Mesothelial cell of epicardium (in vitro differentiated cells): ENCODE data around the gene CRYBG1. TPM values are rescaled to one million over a fixed set of nuclear protein-coding genes. Genes with fewer than 3 reads are reported as not detected.
A peak's percentile ranks its signal among the peaks of the same experiment; 100 is the strongest.

Source experiments
- DNase-seq, 2 experiments: peaks; one replicate each; pipeline ENCODE4 v3.0.0; 2021; ENCODE audit warnings: low spot score in 2 of 2; ENCODE audit not compliant: unreplicated experiment in 2 of 2
- H3K27ac Mint-ChIP-seq: 2 replicates; pipeline ENCODE4 v1.8.0; 2021; ENCODE audit warnings: mixed read lengths
- H3K27me3 Mint-ChIP-seq: 2 replicates; pipeline ENCODE4 v1.8.0; 2021; ENCODE audit warnings: low read depth, mixed read lengths
- H3K36me3 Mint-ChIP-seq: 2 replicates; pipeline ENCODE4 v1.8.0; 2021; ENCODE audit warnings: mixed read lengths
- H3K4me1 Mint-ChIP-seq: 2 replicates; pipeline ENCODE4 v1.8.0; 2021; ENCODE audit warnings: mixed read lengths
- H3K4me3 Mint-ChIP-seq: 2 replicates; pipeline ENCODE4 v1.8.0; 2021; ENCODE audit warnings: mild to moderate bottlenecking, moderate library complexity, mixed read lengths
- H3K9me3 Mint-ChIP-seq: 2 replicates; pipeline ENCODE4 v1.8.0; 2021; ENCODE audit warnings: mixed read lengths
- total RNA-seq: library from RNA; stranded (reverse); gene quantifications from 3 replicates; pipeline ENCODE4 v1.2.1, GENCODE V29; 2021
- TF ChIP-seq, protein P1 (sequence below): fragments of 200-600 bp; sonication (generic); IDR thresholded peaks from one replicate; pipeline ENCODE4 v1.5.0; 2021; ENCODE audit warnings: antibody characterized with exemption; ENCODE audit not compliant: unreplicated experiment

Gene CRYBG1, protein sequence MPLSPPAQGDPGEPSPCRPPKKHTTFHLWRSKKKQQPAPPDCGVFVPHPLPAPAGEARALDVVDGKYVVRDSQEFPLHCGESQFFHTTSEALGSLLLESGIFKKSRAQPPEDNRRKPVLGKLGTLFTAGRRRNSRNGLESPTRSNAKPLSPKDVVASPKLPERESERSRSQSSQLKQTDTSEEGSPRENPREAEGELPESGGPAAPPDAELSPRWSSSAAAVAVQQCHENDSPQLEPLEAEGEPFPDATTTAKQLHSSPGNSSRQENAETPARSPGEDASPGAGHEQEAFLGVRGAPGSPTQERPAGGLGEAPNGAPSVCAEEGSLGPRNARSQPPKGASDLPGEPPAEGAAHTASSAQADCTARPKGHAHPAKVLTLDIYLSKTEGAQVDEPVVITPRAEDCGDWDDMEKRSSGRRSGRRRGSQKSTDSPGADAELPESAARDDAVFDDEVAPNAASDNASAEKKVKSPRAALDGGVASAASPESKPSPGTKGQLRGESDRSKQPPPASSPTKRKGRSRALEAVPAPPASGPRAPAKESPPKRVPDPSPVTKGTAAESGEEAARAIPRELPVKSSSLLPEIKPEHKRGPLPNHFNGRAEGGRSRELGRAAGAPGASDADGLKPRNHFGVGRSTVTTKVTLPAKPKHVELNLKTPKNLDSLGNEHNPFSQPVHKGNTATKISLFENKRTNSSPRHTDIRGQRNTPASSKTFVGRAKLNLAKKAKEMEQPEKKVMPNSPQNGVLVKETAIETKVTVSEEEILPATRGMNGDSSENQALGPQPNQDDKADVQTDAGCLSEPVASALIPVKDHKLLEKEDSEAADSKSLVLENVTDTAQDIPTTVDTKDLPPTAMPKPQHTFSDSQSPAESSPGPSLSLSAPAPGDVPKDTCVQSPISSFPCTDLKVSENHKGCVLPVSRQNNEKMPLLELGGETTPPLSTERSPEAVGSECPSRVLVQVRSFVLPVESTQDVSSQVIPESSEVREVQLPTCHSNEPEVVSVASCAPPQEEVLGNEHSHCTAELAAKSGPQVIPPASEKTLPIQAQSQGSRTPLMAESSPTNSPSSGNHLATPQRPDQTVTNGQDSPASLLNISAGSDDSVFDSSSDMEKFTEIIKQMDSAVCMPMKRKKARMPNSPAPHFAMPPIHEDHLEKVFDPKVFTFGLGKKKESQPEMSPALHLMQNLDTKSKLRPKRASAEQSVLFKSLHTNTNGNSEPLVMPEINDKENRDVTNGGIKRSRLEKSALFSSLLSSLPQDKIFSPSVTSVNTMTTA (N-terminal part only)
- total RNA-seq, result 0.59 to 0.74 TPM (median 0.64 TPM) in 3 replicates

DNA sequence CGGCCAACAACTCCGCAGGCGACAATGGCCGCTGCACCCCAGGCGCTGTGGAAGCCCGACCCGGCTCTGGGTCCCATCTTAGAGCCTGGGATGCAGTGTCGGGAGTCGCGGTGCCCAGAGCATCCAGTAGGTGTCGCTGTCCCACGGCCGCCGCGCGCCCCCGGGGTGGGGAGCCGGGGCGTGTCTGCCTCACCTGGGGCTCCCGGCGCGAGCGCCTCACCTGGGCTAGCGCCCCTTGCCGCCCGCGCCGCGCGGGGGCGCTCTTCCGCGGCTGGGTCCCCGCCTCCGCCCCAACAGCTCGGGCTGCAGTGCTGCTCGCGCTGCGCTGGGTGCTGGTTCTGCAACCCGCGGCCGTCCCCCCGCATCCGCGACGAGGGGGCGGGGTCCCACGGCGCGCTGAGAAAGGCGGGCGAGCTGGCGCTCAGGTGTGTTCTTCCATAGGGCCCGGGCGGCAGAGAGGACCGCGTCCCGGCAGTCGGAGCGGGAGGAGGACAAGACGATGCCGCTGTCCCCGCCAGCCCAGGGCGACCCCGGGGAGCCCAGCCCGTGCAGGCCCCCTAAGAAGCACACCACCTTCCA lies at the start of gene CRYBG1:
TSS of gene CRYBG1 (plus strand) at position 308 of the 579 bp plus-strand sequence. CDS start at position 500, 192 bp downstream.
- Mint-ChIP-seq H3K4me3 (peak within 1 kb of the TSS; percentile 74), H3K27ac (no peak within 1 kb of the TSS), H3K9me3 (no peaks in the 10 kb centered on the region), H3K36me3 (no peaks in the 10 kb centered on the region), H3K4me1 (peaks cover 6% of the 10 kb centered on the region), H3K27me3 (peaks cover 55% of the 10 kb centered on the region)
- DNase-seq, result peak; percentile 65 to 92
- TF ChIP-seq, protein P1, sequence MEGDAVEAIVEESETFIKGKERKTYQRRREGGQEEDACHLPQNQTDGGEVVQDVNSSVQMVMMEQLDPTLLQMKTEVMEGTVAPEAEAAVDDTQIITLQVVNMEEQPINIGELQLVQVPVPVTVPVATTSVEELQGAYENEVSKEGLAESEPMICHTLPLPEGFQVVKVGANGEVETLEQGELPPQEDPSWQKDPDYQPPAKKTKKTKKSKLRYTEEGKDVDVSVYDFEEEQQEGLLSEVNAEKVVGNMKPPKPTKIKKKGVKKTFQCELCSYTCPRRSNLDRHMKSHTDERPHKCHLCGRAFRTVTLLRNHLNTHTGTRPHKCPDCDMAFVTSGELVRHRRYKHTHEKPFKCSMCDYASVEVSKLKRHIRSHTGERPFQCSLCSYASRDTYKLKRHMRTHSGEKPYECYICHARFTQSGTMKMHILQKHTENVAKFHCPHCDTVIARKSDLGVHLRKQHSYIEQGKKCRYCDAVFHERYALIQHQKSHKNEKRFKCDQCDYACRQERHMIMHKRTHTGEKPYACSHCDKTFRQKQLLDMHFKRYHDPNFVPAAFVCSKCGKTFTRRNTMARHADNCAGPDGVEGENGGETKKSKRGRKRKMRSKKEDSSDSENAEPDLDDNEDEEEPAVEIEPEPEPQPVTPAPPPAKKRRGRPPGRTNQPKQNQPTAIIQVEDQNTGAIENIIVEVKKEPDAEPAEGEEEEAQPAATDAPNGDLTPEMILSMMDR, result peak; percentile 94

GRCh38 chr6:106315765-106316374 lies 44.6 kb upstream of the CRYBG1 start:
- Mint-ChIP-seq H3K27me3 (no peaks in the 10 kb centered on the region), H3K9me3 (peaks cover 9% of the 10 kb centered on the region), H3K4me1 (peaks cover 44% of the 10 kb centered on the region), H3K4me3 (no peak overlapping the region), H3K36me3 (peaks cover 25% of the 10 kb centered on the region), H3K27ac (no peak overlapping the region)
- TF ChIP-seq, protein P1, result no peak
- no peak for DNase-seq

GRCh38 chr6:106316375-106316766 lies 44.1 kb upstream of the CRYBG1 start:
- no peak overlapping the region for H3K27ac Mint-ChIP-seq
- TF ChIP-seq, protein P1, result no peak
- H3K9me3 Mint-ChIP-seq, result peaks cover 9% of the 10 kb centered on the region
- peaks cover 23% of the 10 kb centered on the region for H3K36me3 Mint-ChIP-seq
- peaks cover 40% of the 10 kb centered on the region for H3K4me1 Mint-ChIP-seq
- no peak for DNase-seq
- H3K4me3 Mint-ChIP-seq, result no peak overlapping the region
- no peaks in the 10 kb centered on the region for H3K27me3 Mint-ChIP-seq

GRCh38 chr6:106318061-106318460 lies 42.5 kb upstream of the CRYBG1 start:
- peaks cover 19% of the 10 kb centered on the region for H3K36me3 Mint-ChIP-seq
- no peak overlapping the region for H3K4me3 Mint-ChIP-seq
- DNase-seq, result no peak
- H3K27me3 Mint-ChIP-seq, result no peaks in the 10 kb centered on the region
- no peak overlapping the region for H3K27ac Mint-ChIP-seq
- TF ChIP-seq, protein P1, result no peak
- peaks cover 7% of the 10 kb centered on the region for H3K9me3 Mint-ChIP-seq
- H3K4me1 Mint-ChIP-seq, result peaks cover 31% of the 10 kb centered on the region
